ENCODE measurements around the gene DDX56. TPM values are rescaled to one million over a fixed set of nuclear protein-coding genes. Genes with fewer than 3 reads are reported as not detected.

The DDX56 gene
- total and polyA plus RNA-seq, 9 of the 15 experiments (the other 6 are each of a cell fraction or from before 2014, with no cell fraction given): 33.0 to 145 (median 102) TPM

- TF ChIP-seq CEBPZ (IDR thresholded peaks at IDR 0.05; ENCODE audit: borderline replicate concordance, low read depth, low read length) (no peak), ZNF212 (CRISPR knock-in tag; IDR thresholded peaks at IDR 0.05) (no peak), TFE3 (CRISPR knock-in tag; IDR thresholded peaks at IDR 0.05) (peak; percentile 93), HLTF (IDR thresholded peaks at IDR 0.05) (no peak)
These were observed 43.6 kb upstream of the DDX56 start (continued) for GRCh38 chr7:44617225-44617890.

GRCh38 chr7:44616545-44616944 lies 42.8 kb upstream of the DDX56 start:
- FAIRE-seq (no peak), DNase-seq (ENCODE audit: extremely low read depth in 1 of 4, low spot score in 3 of 4) (no peak), ATAC-seq (no peak)
- Histone ChIP-seq H3K79me2 (ENCODE audit: control insufficient read depth, insufficient read depth, low read length) (peaks cover 97% of the 10 kb centered on the region), H3K27ac (ENCODE audit: extremely low read depth, low read depth, low read length) (no peak overlapping the region), H4K20me1 (replicated peaks; ENCODE audit: control insufficient read depth, insufficient read depth, low read length) (peaks cover 11% of the 10 kb centered on the region), H3K9me1 (ENCODE audit: control insufficient read depth, insufficient read depth, low read length) (no peaks in the 10 kb centered on the region), H3K4me3 (no peak overlapping the region), H2AFZ (ENCODE audit: low read depth, low read length) (no peak overlapping the region), H3K4me1 (replicated peaks in 1 of 2; ENCODE audit: control insufficient read depth in 2 of 2, insufficient read depth in 2 of 2, low read length in 2 of 2) (peaks cover 0 to 32% of the 10 kb centered on the region in 2 experiments; a peak in 3 of 5 replicates), H3K27me3 (ENCODE audit: control insufficient read depth in 2 of 2, insufficient read depth in 2 of 2, low read length in 2 of 2) (no peaks in the 10 kb centered on the region), H3K9ac (ENCODE audit: insufficient read depth in 1 of 2, low read depth in 2 of 2, low read length in 2 of 2) (no peak overlapping the region), H3K4me2 (ENCODE audit: insufficient read depth, low read length) (no peak overlapping the region), H3K36me3 (ENCODE audit: control insufficient read depth, insufficient read depth, low read length) (peaks cover 17% of the 10 kb centered on the region; the same call in 2 of the 3 replicates), H3K9me3 (replicated peaks; ENCODE audit: control insufficient read depth, insufficient read depth, low read depth, low read length) (no peaks in the 10 kb centered on the region)
- BruUV-seq (replicated peaks): no TSS peak
- in situ Hi-C loops (cut with MboI) (no loop called here), intact Hi-C loops (cut with micrococcal nuclease) (no loop called here)
- CTCF ChIA-PET (ENCODE audit: low intra/inter-chr PET ratio): no interaction called here
- POLR2A ChIA-PET: interaction anchor here (1.0 to 1.4 kb wide), 4 partner anchors 8 to 22 kb away, joined by 3 to 4 read pairs (median 4); partner anchors contain the start of gene OGDH
- WGBS (ENCODE audit: insufficient coverage, low coverage, missing lambda C conversion rate): 94% methylated on average over 6 of the region's 12 CpGs
- TF ChIP-seq ILK (tag; IDR thresholded peaks at IDR 0.05; ENCODE audit: borderline replicate concordance, low read depth): no peak
- TF ChIP-seq SLC30A9 (CRISPR knock-in tag; IDR thresholded peaks at IDR 0.05): peak; percentile 83; the same call in 1 of the 2 replicates
- no peak for TF ChIP-seq ZNF232 (CRISPR knock-in tag; IDR thresholded peaks at IDR 0.05)
- TF ChIP-seq SMAD3 (CRISPR knock-in tag; conservative IDR thresholded peaks at IDR 0.05): no peak
- peak; percentile 67; the same call in 1 of the 2 replicates for TF ChIP-seq ZNF277 (CRISPR knock-in tag; IDR thresholded peaks at IDR 0.05; ENCODE audit: borderline replicate concordance)
- no peak for TF ChIP-seq RAD21 (CRISPR knock-in tag; conservative IDR thresholded peaks at IDR 0.05 in 1 of 2, IDR thresholded peaks at IDR 0.05 in 1 of 2)
- no peak for TF ChIP-seq ZNF143 (CRISPR knock-in tag; IDR thresholded peaks at IDR 0.05)
- no peak for TF ChIP-seq PHF8 (IDR thresholded peaks at IDR 0.05; ENCODE audit: borderline replicate concordance, low read length)
- TF ChIP-seq ZNF707 (CRISPR knock-in tag; conservative IDR thresholded peaks at IDR 0.05): peak; percentile 63; the same call in 1 of the 2 replicates
